ENCODE results near the gene CASK.
A peak's percentile ranks its signal among the peaks of the same experiment; 100 is the strongest.
"Not testable (repeated sequence)": the region's sequence is repeated elsewhere in the genome, so short reads cannot be mapped to it uniquely, and the experiment has no call there.

Gene CASK

GRCh38 chrX:41677183-41678060, 245.9 kb downstream of the CASK start:
- peak; percentile 33 for DNase-seq (ENCODE audit: low read depth)
- H3K4me3 ChIP-seq (replicated peaks; ENCODE audit: low read depth, low read length), result no peak overlapping the region
- TF ChIP-seq CTCF (IDR thresholded peaks at IDR 0.05; ENCODE audit: low read length, missing control alignments), result no peak

DNA sequence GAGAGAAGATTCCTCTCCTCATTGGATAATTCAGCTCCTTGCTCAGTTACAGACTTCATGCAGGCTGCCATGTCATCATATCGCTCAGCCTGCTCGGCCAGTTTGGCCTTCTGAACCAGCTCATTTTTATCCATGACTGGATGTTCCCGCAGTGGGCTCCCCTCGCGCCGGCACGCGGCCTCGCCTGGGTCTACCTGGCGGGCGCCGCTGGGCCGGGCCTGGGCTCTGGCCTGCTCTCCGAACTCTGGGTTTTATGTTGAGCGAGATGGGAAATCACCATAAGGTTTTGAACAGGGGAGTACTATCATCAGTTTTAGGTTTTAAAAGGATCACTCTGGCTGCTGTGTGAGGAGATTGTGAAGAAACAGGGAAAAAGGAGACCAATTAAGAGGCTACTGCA, 247.0 kb downstream of the CASK start:
- not testable (repeated sequence) for DNase-seq (ENCODE audit: low read depth); H3K4me3 ChIP-seq (replicated peaks; ENCODE audit: low read depth, low read length)

GRCh38 chrX:41672643-41673042, 250.7 kb downstream of the CASK start:
- TF ChIP-seq CTCF (IDR thresholded peaks at IDR 0.05; ENCODE audit: low read length, missing control alignments), result no peak
- no peak for DNase-seq (ENCODE audit: low read depth)
- H3K4me3 ChIP-seq (replicated peaks; ENCODE audit: low read depth, low read length), result no peak overlapping the region

DNA sequence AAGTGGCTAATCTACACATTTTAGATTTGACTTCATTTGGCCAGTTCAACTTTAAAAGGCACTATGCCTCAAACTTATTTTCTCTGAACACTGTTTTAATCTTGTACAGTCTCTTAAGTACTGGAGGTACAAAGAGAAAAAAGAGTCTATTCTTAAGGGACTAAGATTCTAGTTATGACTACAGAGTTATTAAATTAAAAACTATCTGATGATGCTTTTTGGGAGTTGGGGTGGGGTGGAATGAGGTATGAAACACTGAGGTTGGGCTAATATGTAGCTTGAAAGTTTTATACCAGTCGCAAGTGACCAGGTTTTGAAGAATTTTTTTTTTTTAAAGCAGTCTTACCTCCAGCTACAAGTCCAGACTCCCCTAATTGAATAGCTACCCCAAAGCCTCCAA, 252.3 kb downstream of the CASK start:
- H3K4me3 ChIP-seq (replicated peaks; ENCODE audit: low read depth, low read length), result no peak overlapping the region
- no peak for TF ChIP-seq CTCF (IDR thresholded peaks at IDR 0.05; ENCODE audit: low read length, missing control alignments)
- no peak for DNase-seq (ENCODE audit: low read depth)

GRCh38 chrX:41670112-41670511, 253.2 kb downstream of the CASK start:
- TF ChIP-seq CTCF (IDR thresholded peaks at IDR 0.05; ENCODE audit: low read length, missing control alignments), result no peak
- no peak for DNase-seq (ENCODE audit: low read depth)
- H3K4me3 ChIP-seq (replicated peaks; ENCODE audit: low read depth, low read length), result no peak overlapping the region

- TF ChIP-seq CTCF (IDR thresholded peaks at IDR 0.05; ENCODE audit: low read length, missing control alignments), result no peak
- DNase-seq (ENCODE audit: low read depth), result no peak
These were observed 255.7 kb downstream of the CASK start for GRCh38 chrX:41667631-41668030.

DNA sequence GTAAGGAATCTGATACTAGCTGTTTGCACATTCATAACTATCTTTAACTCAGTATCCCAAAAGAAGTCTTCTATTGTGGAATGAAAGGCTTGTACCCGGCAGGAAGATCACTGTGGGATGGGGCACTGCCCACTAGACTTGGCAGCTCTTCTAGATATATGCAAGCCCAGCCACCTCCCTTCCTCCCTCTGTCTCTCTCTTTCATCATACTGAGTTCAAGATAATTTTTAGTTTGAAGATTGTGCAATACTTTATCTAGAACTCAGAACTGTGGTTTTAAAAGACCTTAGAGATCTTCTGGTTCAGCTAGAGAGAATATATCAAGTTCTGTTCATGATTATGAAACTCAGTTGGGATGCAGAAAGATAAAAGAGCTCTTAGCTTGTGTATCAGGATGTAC, 257.1 kb downstream of the CASK start:
- peak; percentile 58 for DNase-seq (ENCODE audit: low read depth)
- no peak overlapping the region for H3K4me3 ChIP-seq (replicated peaks; ENCODE audit: low read depth, low read length)
- no peak for TF ChIP-seq CTCF (IDR thresholded peaks at IDR 0.05; ENCODE audit: low read length, missing control alignments)

More at GRCh38 chrX:41667631-41668030, 255.7 kb downstream of the CASK start:
- no peak overlapping the region for H3K4me3 ChIP-seq (replicated peaks; ENCODE audit: low read depth, low read length)
